H9 (cell line): ENCODE results near the gene FOXP4. TPM values are rescaled to one million over a fixed set of nuclear protein-coding genes. Genes with fewer than 3 reads are reported as not detected.
A peak's percentile ranks its signal among the peaks of the same experiment; 100 is the strongest.

Experiments used
- DNase-seq: peaks from one replicate; pipeline ENCODE4 v3.0.0-alpha.2; 2017
- H2AFZ ChIP-seq: one replicate; pipeline ENCODE4 v1.6.1; 2013; ENCODE audit warnings: mild to moderate bottlenecking, low read length, control low read depth, moderate library complexity
- H2AK5ac ChIP-seq: 2 replicates; pipeline ENCODE4 v1.6.1; 2013; ENCODE audit warnings: low read length, control low read depth, mixed read lengths; ENCODE audit not compliant: insufficient read length
- H2BK120ac ChIP-seq: one replicate; pipeline ENCODE4 v1.6.1; 2013; ENCODE audit warnings: low read depth, mild to moderate bottlenecking, low read length, control low read depth, inconsistent platforms; ENCODE audit not compliant: poor library complexity, severe bottlenecking
- H2BK12ac ChIP-seq: 2 replicates; pipeline ENCODE4 v1.6.1; 2013; ENCODE audit warnings: low read length, control low read depth, mixed read lengths, low read depth; ENCODE audit not compliant: insufficient read length
- H2BK15ac ChIP-seq: 2 replicates; pipeline ENCODE4 v1.6.1; 2013; ENCODE audit warnings: low read depth, low read length, control low read depth
- H2BK20ac ChIP-seq: one replicate; pipeline ENCODE4 v1.6.1; 2013; ENCODE audit warnings: low read depth, mild to moderate bottlenecking, low read length, control low read depth, inconsistent platforms; ENCODE audit not compliant: poor library complexity, severe bottlenecking
- H2BK5ac ChIP-seq: 2 replicates; pipeline ENCODE4 v1.6.1; 2013; ENCODE audit warnings: low read length, control low read depth, mixed read lengths; ENCODE audit not compliant: insufficient read length
- H3K14ac ChIP-seq: 2 replicates; pipeline ENCODE4 v1.6.1; 2013; ENCODE audit warnings: low read length, control low read depth; ENCODE audit not compliant: insufficient read depth
- H3K18ac ChIP-seq: 2 replicates; pipeline ENCODE4 v1.6.1; 2013; ENCODE audit warnings: low read depth, mild to moderate bottlenecking, mixed read lengths, low read length, control low read depth; ENCODE audit not compliant: insufficient read length
- H3K23ac ChIP-seq: 2 replicates; pipeline ENCODE4 v1.6.1; 2013; ENCODE audit warnings: low read length, control low read depth, mixed read lengths, low read depth; ENCODE audit not compliant: insufficient read length
- H3K23me2 ChIP-seq: 2 replicates; pipeline ENCODE4 v1.6.1; 2013; ENCODE audit warnings: low read depth, mild to moderate bottlenecking, mixed read lengths, low read length, control low read depth; ENCODE audit not compliant: insufficient read length, poor library complexity, severe bottlenecking
- H3K27ac ChIP-seq: 2 replicates; pipeline ENCODE4 v1.5.1; 2013; ENCODE audit warnings: low read length, control low read depth, mixed read lengths, low read depth; ENCODE audit not compliant: insufficient read length
- H3K27me3 ChIP-seq: 2 replicates; pipeline ENCODE4 v1.6.1; 2013; ENCODE audit warnings: low read length, control low read depth, inconsistent platforms; ENCODE audit not compliant: insufficient read depth
- H3K4ac ChIP-seq: 2 replicates; pipeline ENCODE4 v1.6.1; 2013; ENCODE audit warnings: low read depth, mild to moderate bottlenecking, control low read depth, inconsistent platforms, low read length, moderate library complexity
- H3K4me1 ChIP-seq: 2 replicates; pipeline ENCODE4 v1.6.1; 2013; ENCODE audit warnings: low read length, control low read depth, inconsistent platforms; ENCODE audit not compliant: insufficient read depth
- H3K4me2 ChIP-seq: 2 replicates; pipeline ENCODE4 v1.6.1; 2013; ENCODE audit warnings: low read length, control low read depth, mixed read lengths; ENCODE audit not compliant: insufficient read length, insufficient read depth
- H3K56ac ChIP-seq: 2 replicates; pipeline ENCODE4 v1.6.1; 2013; ENCODE audit warnings: low read depth, mild to moderate bottlenecking, mixed read lengths, low read length, control low read depth; ENCODE audit not compliant: insufficient read length
- H3K79me1 ChIP-seq: 2 replicates; pipeline ENCODE4 v1.6.1; 2013; ENCODE audit warnings: low read depth, mild to moderate bottlenecking, moderate library complexity, low read length, control low read depth, inconsistent platforms; ENCODE audit not compliant: insufficient read depth, poor library complexity, severe bottlenecking
- H3K79me2 ChIP-seq: 2 replicates; pipeline ENCODE4 v1.6.1; 2013; ENCODE audit warnings: low read length, control low read depth, inconsistent platforms; ENCODE audit not compliant: insufficient read depth
- H3K9ac ChIP-seq: 2 replicates; pipeline ENCODE4 v1.6.1; 2013; ENCODE audit warnings: low read length, control low read depth, mixed read lengths; ENCODE audit not compliant: insufficient read length; ENCODE audit errors: extremely low read depth
- H3K9me3 ChIP-seq: one replicate; pipeline ENCODE4 v1.6.1; 2013; ENCODE audit warnings: low read depth, low read length, inconsistent platforms; ENCODE audit not compliant: control insufficient read depth
- H3T11ph ChIP-seq: one replicate; pipeline ENCODE4 v1.6.1; 2013; ENCODE audit warnings: mild to moderate bottlenecking, low read length, control low read depth, inconsistent platforms
- H4K20me1 ChIP-seq: one replicate; pipeline ENCODE4 v1.6.1; 2013; ENCODE audit not compliant: control insufficient read depth, insufficient read length, insufficient read depth
- H4K5ac ChIP-seq: 2 replicates; pipeline ENCODE4 v1.6.1; 2013; ENCODE audit warnings: low read depth, mild to moderate bottlenecking, mixed read lengths, low read length, control low read depth; ENCODE audit not compliant: insufficient read length
- H4K8ac ChIP-seq: replicated peaks from 2 replicates; pipeline ENCODE4 v1.6.1; 2013; ENCODE audit warnings: low read length, control low read depth, mixed read lengths, low read depth; ENCODE audit not compliant: insufficient read length
- H4K91ac ChIP-seq: 2 replicates; pipeline ENCODE4 v1.6.1; 2013; ENCODE audit warnings: low read depth, mild to moderate bottlenecking, moderate library complexity, mixed read lengths, low read length, control low read depth; ENCODE audit not compliant: insufficient read length
- H3K27ac Mint-ChIP-seq, 3 experiments: 2 replicates in 2 of 3; 3 replicates in 1 of 3; pipeline ENCODE4 v1.8.0; 2020 to 2021; ENCODE audit warnings: mixed read lengths in 3 of 3, mild to moderate bottlenecking in 1 of 3, moderate library complexity in 1 of 3
- H3K27me3 Mint-ChIP-seq: 2 replicates; pipeline ENCODE4 v1.8.0; 2021; ENCODE audit warnings: low read depth, mild to moderate bottlenecking, moderate library complexity, mixed read lengths
- H3K36me3 Mint-ChIP-seq, 3 experiments: 2 replicates in 2 of 3; 3 replicates in 1 of 3; pipeline ENCODE4 v1.8.0; 2020 to 2021; ENCODE audit warnings: low read depth in 3 of 3, mixed read lengths in 3 of 3; ENCODE audit not compliant: insufficient read depth in 1 of 3
- H3K4me1 Mint-ChIP-seq, 2 experiments: 2 replicates each; pipeline ENCODE4 v1.8.0; 2020; ENCODE audit warnings: mixed read lengths in 2 of 2
- H3K4me3 Mint-ChIP-seq, 2 experiments: 2 replicates in 1 of 2; 3 replicates in 1 of 2; pipeline ENCODE4 v1.8.0; 2020 to 2021; ENCODE audit warnings: mild to moderate bottlenecking in 2 of 2, mixed read lengths in 2 of 2, moderate library complexity in 1 of 2
- H3K9me3 Mint-ChIP-seq, 2 experiments: 2 replicates in 1 of 2; 3 replicates in 1 of 2; pipeline ENCODE4 v1.8.0; 2020; ENCODE audit warnings: mild to moderate bottlenecking in 2 of 2, mixed read lengths in 2 of 2, moderate library complexity in 1 of 2
- WGBS: extraction: QIAGEN DNeasy Blood & Tissue Kit; methylation state at CpG from one replicate; pipeline ENCODE4 v1.1.7; 2013; ENCODE audit warnings: missing lambda C conversion rate, low lambda C conversion rate, mixed read lengths; ENCODE audit not compliant: insufficient read length; ENCODE audit errors: extremely low coverage; 5-methylcytosine and 5-hydroxymethylcytosine counted together
- total RNA-seq: library from RNA; stranded (reverse); gene quantifications from 2 replicates; pipeline ENCODE4 v1.2.1, GENCODE V29; 2021
- TF ChIP-seq, protein P1 (sequence below): fragments of 200-600 bp; sonication (generic); conservative IDR thresholded peaks from 3 replicates; pipeline ENCODE4 v1.8.0; 2021; ENCODE audit warnings: antibody characterized with exemption, mild to moderate bottlenecking

FOXP4 gene
- total RNA-seq, 1 experiment from 2014 or later = 18.2 TPM

DNA sequence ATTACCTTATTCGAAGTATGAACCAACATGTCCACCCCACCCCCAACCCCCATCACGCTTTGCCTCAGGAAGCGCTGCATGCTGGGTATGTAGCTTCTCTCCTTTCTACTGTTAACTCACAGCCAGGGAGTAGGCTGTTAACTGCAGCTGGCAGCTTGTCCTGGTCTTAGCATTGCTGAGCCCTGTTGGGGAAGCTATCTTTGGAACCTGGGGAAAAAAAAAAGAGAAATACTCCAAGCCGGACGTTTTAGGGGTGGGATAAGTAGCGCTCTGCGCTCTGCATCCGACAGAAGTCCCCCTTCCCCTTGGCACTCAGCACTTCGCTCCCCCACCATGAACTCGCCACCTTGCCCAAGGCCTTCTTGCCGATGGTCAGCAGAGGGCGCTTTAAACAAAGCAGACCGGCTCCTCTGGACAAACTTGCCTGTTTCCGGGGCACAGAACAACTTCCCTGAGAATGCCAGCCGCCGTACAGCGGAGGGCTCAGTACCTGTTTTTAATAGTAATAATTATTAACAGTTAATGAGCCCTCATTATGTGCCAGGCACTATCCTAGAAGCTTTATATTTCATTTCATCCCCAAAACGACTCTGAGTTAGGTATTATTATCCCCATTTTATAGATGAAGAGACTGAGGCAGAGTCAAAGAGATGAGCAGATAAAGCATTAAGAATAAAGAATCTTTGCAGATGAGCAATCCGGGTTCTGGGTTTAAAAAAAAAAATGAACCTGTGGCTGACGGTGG lies 56.9 kb downstream of the FOXP4 start:
- no peak overlapping the region for H2AK5ac ChIP-seq
- no peak overlapping the region for H2BK15ac ChIP-seq
- no peak overlapping the region for H4K91ac ChIP-seq
- H2AFZ ChIP-seq = peak overlapping the region; percentile 86
- H4K20me1 ChIP-seq = peaks cover 3% of the 10 kb centered on the region
- peaks cover 3% of the 10 kb centered on the region for H3K23me2 ChIP-seq
- H3K9ac ChIP-seq = no peak overlapping the region
- no peak overlapping the region for H3K14ac ChIP-seq
- H3K4me1 Mint-ChIP-seq = peaks cover 10 to 41% of the 10 kb centered on the region in 2 experiments
- peaks cover 7% of the 10 kb centered on the region for H3K27me3 Mint-ChIP-seq
- no peak overlapping the region for H2BK12ac ChIP-seq
- TF ChIP-seq, protein P1, sequence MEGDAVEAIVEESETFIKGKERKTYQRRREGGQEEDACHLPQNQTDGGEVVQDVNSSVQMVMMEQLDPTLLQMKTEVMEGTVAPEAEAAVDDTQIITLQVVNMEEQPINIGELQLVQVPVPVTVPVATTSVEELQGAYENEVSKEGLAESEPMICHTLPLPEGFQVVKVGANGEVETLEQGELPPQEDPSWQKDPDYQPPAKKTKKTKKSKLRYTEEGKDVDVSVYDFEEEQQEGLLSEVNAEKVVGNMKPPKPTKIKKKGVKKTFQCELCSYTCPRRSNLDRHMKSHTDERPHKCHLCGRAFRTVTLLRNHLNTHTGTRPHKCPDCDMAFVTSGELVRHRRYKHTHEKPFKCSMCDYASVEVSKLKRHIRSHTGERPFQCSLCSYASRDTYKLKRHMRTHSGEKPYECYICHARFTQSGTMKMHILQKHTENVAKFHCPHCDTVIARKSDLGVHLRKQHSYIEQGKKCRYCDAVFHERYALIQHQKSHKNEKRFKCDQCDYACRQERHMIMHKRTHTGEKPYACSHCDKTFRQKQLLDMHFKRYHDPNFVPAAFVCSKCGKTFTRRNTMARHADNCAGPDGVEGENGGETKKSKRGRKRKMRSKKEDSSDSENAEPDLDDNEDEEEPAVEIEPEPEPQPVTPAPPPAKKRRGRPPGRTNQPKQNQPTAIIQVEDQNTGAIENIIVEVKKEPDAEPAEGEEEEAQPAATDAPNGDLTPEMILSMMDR = peak; percentile 94
- H2BK20ac ChIP-seq = no peak overlapping the region
- H2BK120ac ChIP-seq = no peak overlapping the region
- no peaks in the 10 kb centered on the region for H3K9me3 ChIP-seq
- H3K27me3 ChIP-seq = no peaks in the 10 kb centered on the region
- H3K23ac ChIP-seq = no peak overlapping the region
- H3K79me2 ChIP-seq = no peaks in the 10 kb centered on the region
- H3K4me2 ChIP-seq = peak overlapping the region; percentile 37
- DNase-seq = peak; percentile 88
- H3K56ac ChIP-seq = no peak overlapping the region
- no peak overlapping the region for H3T11ph ChIP-seq
- no peak overlapping the region for H4K5ac ChIP-seq
- H3K27ac ChIP-seq = no peak overlapping the region
- H4K8ac ChIP-seq = no peak overlapping the region
- no peak overlapping the region for H2BK5ac ChIP-seq
- no peaks in the 10 kb centered on the region; a peak in 1 of 7 replicates for H3K36me3 Mint-ChIP-seq
- H3K79me1 ChIP-seq = no peaks in the 10 kb centered on the region
- H3K27ac Mint-ChIP-seq = peak overlapping the region in 1 of 3 experiments; percentile 48; a peak in 3 of 7 replicates
- no peak overlapping the region for H3K18ac ChIP-seq
- WGBS = no CpG with 5 or more reads among the region's 20 CpGs
- H3K9me3 Mint-ChIP-seq = no peaks in the 10 kb centered on the region; a peak in 1 of 5 replicates
- no peaks in the 10 kb centered on the region for H3K4me1 ChIP-seq
- peak overlapping the region; percentile 66 to 73 for H3K4me3 Mint-ChIP-seq
- no peak overlapping the region for H3K4ac ChIP-seq
